ENCODE results near the gene WWOX.

GRCh38 chr16:78972986-78973385 lies 873.5 kb downstream of the WWOX start:
- TF ChIP-seq CTCF (IDR thresholded peaks at IDR 0.05) (no peak), SREBF2 (IDR thresholded peaks at IDR 0.05) (no peak), FOXS1 (CRISPR knock-in tag; IDR thresholded peaks at IDR 0.05) (no peak), KDM5A (IDR thresholded peaks at IDR 0.05) (no peak), RAD21 (conservative IDR thresholded peaks at IDR 0.05 in 1 of 2, IDR thresholded peaks at IDR 0.05 in 1 of 2) (no peak), REST (IDR thresholded peaks at IDR 0.05) (no peak), CBX8 (IDR thresholded peaks at IDR 0.05) (no peak), EHMT2 (IDR thresholded peaks at IDR 0.05; ENCODE audit: low read depth) (no peak), PBX3 (IDR thresholded peaks at IDR 0.05) (no peak)
